PC-3 (cell line): ENCODE data around the gene MAPK1. TPM values are rescaled to one million over a fixed set of nuclear protein-coding genes. Genes with fewer than 3 reads are reported as not detected.
"Not testable (repeated sequence)": the region's sequence is repeated elsewhere in the genome, so short reads cannot be mapped to it uniquely, and the experiment has no call there.

Experiments used
- ATAC-seq: fragments of 200-7000 bp; cut with Tn5 transposase; 2 replicates; pipeline ENCODE4 v1.9.1; 2020; ENCODE audit warnings: mild to moderate bottlenecking, moderate library complexity
- BruUV-seq: library from RNA; stranded (reverse); fragments of 400-500 nt; replicated peaks from 2 replicates; lab custom pipeline; 2021; lab: Mats Ljungman, UMichigan
- CTCF ChIA-PET: fragments of 300-600 bp; sonication (Branson Sonifier 250); formaldehyde crosslinking; loops from one replicate; lab custom pipeline; 2022; ENCODE audit warnings: antibody characterized with exemption; lab: Charles Lee
- POLR2A ChIA-PET: fragments of 300-600 bp; sonication (Branson Sonifier 250); formaldehyde crosslinking; loops from one replicate; lab custom pipeline; 2022; ENCODE audit warnings: antibody characterized with exemption; ENCODE audit not compliant: unreplicated experiment; lab: Charles Lee
- DNase-seq: peaks from one replicate; pipeline ENCODE4 v3.0.0-alpha.2; 2015
- H2AFZ ChIP-seq: fragments of 300-600 bp; sonication (generic); 2 replicates; pipeline ENCODE4 v1.6.0; 2016; ENCODE audit warnings: antibody characterized with exemption, low read length
- H3F3A ChIP-seq: fragments of 300-600 bp; sonication (generic); one replicate; pipeline ENCODE4 v1.6.0; 2017; ENCODE audit warnings: antibody characterized with exemption, low read length, control low read depth, mild to moderate bottlenecking; ENCODE audit not compliant: unreplicated experiment
- H3K27ac ChIP-seq: fragments of 300-600 bp; sonication (generic); 2 replicates; pipeline ENCODE4 v1.5.1; 2016; ENCODE audit warnings: mild to moderate bottlenecking, low read length
- H3K27me3 ChIP-seq: fragments of 300-600 bp; sonication (generic); 2 replicates; pipeline ENCODE4 v1.6.1; 2016; ENCODE audit warnings: low read length, mixed read lengths
- H3K36me3 ChIP-seq: fragments of 300-600 bp; sonication (generic); 2 replicates; pipeline ENCODE4 v1.6.1; 2016; ENCODE audit warnings: low read depth, mixed run types, low read length, mixed read lengths
- H3K4me1 ChIP-seq: fragments of 300-600 bp; sonication (generic); 2 replicates; pipeline ENCODE4 v1.5.1; 2016; ENCODE audit warnings: low read length; ENCODE audit not compliant: insufficient read depth
- H3K4me2 ChIP-seq: fragments of 300-600 bp; sonication (generic); 2 replicates; pipeline ENCODE4 v1.6.0; 2016; ENCODE audit warnings: low read length
- H3K4me3 ChIP-seq: fragments of 300-600 bp; sonication (generic); 2 replicates; pipeline ENCODE4 v1.5.1; 2016; ENCODE audit warnings: mild to moderate bottlenecking, low read length, mixed read lengths
- H3K79me2 ChIP-seq: fragments of 300-600 bp; sonication (generic); 2 replicates; pipeline ENCODE4 v1.6.1; 2017; ENCODE audit warnings: low read length, mixed read lengths
- H3K9ac ChIP-seq: fragments of 300-600 bp; sonication (generic); 2 replicates; pipeline ENCODE4 v1.6.0; 2016; ENCODE audit warnings: mild to moderate bottlenecking, low read length
- H3K9me2 ChIP-seq: fragments of 300-600 bp; sonication (generic); replicated peaks from 2 replicates; pipeline ENCODE4 v1.6.1; 2016; ENCODE audit warnings: mixed run types, low read length, mixed read lengths
- H3K9me3 ChIP-seq: fragments of 300-600 bp; sonication (generic); 2 replicates; pipeline ENCODE4 v1.6.1; 2016; ENCODE audit warnings: low read length, mixed read lengths
- H4K20me1 ChIP-seq: fragments of 300-600 bp; sonication (generic); 2 replicates; pipeline ENCODE4 v1.6.1; 2016; ENCODE audit warnings: low read length, mixed read lengths
- EZH2 ChIP-seq: fragments of 300-600 bp; sonication (generic); IDR thresholded peaks from one replicate; pipeline ENCODE4 v1.6.1; 2017; ENCODE audit warnings: antibody characterized with exemption, mild to moderate bottlenecking, low read length; ENCODE audit not compliant: unreplicated experiment
- EZH2phosphoT487 ChIP-seq: fragments of 300-600 bp; sonication (generic); IDR thresholded peaks from 2 replicates; pipeline ENCODE4 v1.6.1; 2018; ENCODE audit warnings: mild to moderate bottlenecking, antibody characterized with exemption, low read length, borderline replicate concordance
- intact Hi-C: fragments of 100-400 bp; cut with micrococcal nuclease; formaldehyde crosslinking; loops from 2 replicates; pipeline ENCODE4 v1.9.0; 2023
- total RNA-seq: library from RNA; depleted of rRNA; stranded (reverse); fragments of >200 nt; gene quantifications from 2 replicates; pipeline ENCODE4 v1.2.3, GENCODE V29; 2014
- TF ChIP-seq, protein P1 (sequence below): fragments of 300-600 bp; sonication (generic); conservative IDR thresholded peaks from 2 replicates; pipeline ENCODE4 v1.5.1; 2017; ENCODE audit warnings: antibody characterized with exemption, low read depth, mild to moderate bottlenecking, low read length

MAPK1 gene
- total RNA-seq, 1 experiment from 2014 or later = 25.1 TPM

DNA sequence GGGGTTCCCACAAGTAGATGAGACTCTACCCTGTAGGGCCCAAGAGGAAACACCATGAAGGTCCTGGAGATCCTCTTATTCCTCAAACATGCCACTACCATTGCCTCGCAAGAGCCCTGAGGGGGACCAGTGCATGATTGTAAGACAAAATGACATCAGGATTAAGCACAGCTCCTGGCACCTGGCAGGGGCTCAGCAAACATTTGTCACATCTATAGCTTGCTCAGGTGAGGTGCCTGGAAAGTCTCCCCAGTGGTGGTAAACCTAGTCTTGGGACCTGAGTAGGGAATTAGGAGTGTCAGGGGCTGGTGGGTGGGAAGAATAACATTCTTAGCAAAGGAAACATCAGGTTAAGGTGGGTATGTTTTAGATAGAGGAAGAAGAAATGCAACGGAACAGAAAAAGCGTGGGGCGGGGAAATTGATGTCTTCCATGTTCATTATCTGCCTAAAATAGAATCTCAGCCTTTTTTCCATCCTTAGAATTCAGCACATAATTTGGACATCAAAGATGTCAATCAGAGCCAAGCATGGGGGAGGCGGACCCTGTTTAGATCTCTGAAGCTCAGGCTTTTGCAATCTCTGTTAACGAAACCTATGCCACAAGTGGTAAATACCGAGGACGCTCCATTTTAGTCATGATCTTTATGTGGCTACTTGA is 132.8 kb downstream of the MAPK1 start:
- no peak for TF ChIP-seq EZH2
- TF ChIP-seq, protein P1, sequence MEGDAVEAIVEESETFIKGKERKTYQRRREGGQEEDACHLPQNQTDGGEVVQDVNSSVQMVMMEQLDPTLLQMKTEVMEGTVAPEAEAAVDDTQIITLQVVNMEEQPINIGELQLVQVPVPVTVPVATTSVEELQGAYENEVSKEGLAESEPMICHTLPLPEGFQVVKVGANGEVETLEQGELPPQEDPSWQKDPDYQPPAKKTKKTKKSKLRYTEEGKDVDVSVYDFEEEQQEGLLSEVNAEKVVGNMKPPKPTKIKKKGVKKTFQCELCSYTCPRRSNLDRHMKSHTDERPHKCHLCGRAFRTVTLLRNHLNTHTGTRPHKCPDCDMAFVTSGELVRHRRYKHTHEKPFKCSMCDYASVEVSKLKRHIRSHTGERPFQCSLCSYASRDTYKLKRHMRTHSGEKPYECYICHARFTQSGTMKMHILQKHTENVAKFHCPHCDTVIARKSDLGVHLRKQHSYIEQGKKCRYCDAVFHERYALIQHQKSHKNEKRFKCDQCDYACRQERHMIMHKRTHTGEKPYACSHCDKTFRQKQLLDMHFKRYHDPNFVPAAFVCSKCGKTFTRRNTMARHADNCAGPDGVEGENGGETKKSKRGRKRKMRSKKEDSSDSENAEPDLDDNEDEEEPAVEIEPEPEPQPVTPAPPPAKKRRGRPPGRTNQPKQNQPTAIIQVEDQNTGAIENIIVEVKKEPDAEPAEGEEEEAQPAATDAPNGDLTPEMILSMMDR = no peak
- TF ChIP-seq EZH2phosphoT487 = no peak
- H3K9me3 ChIP-seq = no peaks in the 10 kb centered on the region
- no peaks in the 10 kb centered on the region for H3F3A ChIP-seq
- H3K27ac ChIP-seq = no peak overlapping the region
- no peaks in the 10 kb centered on the region for H4K20me1 ChIP-seq
- H3K9ac ChIP-seq = no peak overlapping the region
- no peaks in the 10 kb centered on the region for H3K79me2 ChIP-seq
- H3K4me2 ChIP-seq = peak overlapping the region; percentile 96
- no peak for ATAC-seq
- BruUV-seq = TSS peak; percentile 60
- H3K4me3 ChIP-seq = peak overlapping the region; percentile 79
- intact Hi-C loops = no loop called here
- no peaks in the 10 kb centered on the region for H3K4me1 ChIP-seq
- peak overlapping the region; percentile 98 for H2AFZ ChIP-seq
- DNase-seq = no peak
- H3K27me3 ChIP-seq = no peaks in the 10 kb centered on the region
- POLR2A ChIA-PET = no interaction called here
- H3K36me3 ChIP-seq = no peaks in the 10 kb centered on the region
- H3K9me2 ChIP-seq = no peaks in the 10 kb centered on the region
- CTCF ChIA-PET = no interaction called here

DNA sequence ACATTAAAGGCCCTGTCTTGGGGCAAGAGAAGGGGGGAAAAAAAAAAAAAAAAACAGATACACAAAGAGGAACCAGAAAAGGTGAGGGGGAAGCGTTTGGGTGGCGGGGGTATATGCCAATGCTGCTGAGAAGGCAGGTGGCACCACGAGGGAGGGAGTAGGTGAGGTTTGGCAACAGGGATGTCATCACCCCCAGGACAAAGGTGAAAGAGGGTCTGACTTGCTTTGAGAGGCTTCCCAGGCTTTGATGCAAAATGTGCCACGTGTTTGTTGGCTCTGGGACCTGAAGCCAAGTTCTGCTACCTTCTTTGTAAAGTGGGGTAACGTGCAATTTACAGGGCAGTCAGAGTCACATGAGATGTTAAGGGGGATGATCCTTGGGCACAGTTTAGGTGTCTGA is 135.9 kb downstream of the MAPK1 start:
- Histone ChIP-seq H3K4me3 (no peak overlapping the region), H3K36me3 (no peaks in the 10 kb centered on the region), H4K20me1 (no peaks in the 10 kb centered on the region), H3K79me2 (no peaks in the 10 kb centered on the region), H3K4me2 (no peak overlapping the region), H3K9me2 (no peaks in the 10 kb centered on the region), H3K27ac (no peak overlapping the region), H3K9ac (no peak overlapping the region), H3K9me3 (no peaks in the 10 kb centered on the region), H3F3A (no peaks in the 10 kb centered on the region), H3K4me1 (no peaks in the 10 kb centered on the region), H2AFZ (no peak overlapping the region), H3K27me3 (no peaks in the 10 kb centered on the region)
- DNase-seq (no peak), ATAC-seq (no peak)
- ChIA-PET POLR2A (no interaction called here), CTCF (no interaction called here)
- intact Hi-C loops = no loop called here
- no TSS peak for BruUV-seq
- no peak for TF ChIP-seq EZH2phosphoT487
- TF ChIP-seq EZH2 = no peak
- TF ChIP-seq, protein P1 = no peak

DNA sequence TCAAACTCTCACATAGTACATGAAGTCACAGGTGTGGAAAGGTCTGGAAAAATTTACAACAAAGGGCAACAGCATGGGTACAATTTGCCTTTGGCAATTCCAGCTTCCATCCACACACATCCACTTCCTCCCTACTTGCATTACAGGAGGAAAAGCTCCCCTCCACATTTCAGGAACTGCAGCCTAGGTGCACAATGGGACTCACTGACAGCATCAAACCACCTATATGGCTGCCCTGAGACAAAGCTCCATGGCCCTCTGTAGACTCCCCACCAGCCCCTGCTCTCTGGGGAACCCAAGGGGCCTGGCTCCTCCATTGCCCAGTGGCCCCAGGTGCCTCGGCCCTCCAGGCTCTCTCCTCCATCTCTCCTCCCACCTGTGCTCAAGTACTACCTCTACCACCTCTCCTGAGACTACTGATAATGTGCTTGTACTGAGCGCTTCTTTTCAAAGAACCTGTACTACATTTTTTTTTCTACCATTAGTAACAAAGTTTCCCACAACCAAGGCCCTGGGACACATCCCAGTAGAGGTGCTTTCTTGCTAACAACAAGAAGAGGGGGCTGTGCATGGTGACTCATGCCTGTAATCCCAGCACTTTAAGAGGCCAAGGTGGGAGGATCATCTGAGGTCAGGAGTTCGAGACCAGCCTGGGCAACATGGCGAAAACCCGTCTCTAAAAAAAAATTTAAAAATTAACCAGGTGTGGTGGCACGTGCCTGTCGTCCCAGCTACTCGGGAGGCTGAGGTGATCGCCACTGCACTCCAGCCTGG is 136.7 kb downstream of the MAPK1 start:
- H4K20me1 ChIP-seq = no peaks in the 10 kb centered on the region
- no peak for DNase-seq
- no peaks in the 10 kb centered on the region for H3K27me3 ChIP-seq
- no peak overlapping the region for H2AFZ ChIP-seq
- no peaks in the 10 kb centered on the region for H3K79me2 ChIP-seq
- no peaks in the 10 kb centered on the region for H3K9me2 ChIP-seq
- no peak overlapping the region for H3K4me2 ChIP-seq
- BruUV-seq = no TSS peak
- H3K4me1 ChIP-seq = no peaks in the 10 kb centered on the region
- ATAC-seq = no peak
- H3F3A ChIP-seq = no peaks in the 10 kb centered on the region
- no peak for TF ChIP-seq EZH2phosphoT487
- no peak for TF ChIP-seq EZH2
- TF ChIP-seq, protein P1 = no peak
- H3K9me3 ChIP-seq = no peaks in the 10 kb centered on the region
- H3K27ac ChIP-seq = no peak overlapping the region
- POLR2A ChIA-PET = no interaction called here
- H3K36me3 ChIP-seq = no peaks in the 10 kb centered on the region
- H3K9ac ChIP-seq = no peak overlapping the region
- CTCF ChIA-PET = no interaction called here
- H3K4me3 ChIP-seq = no peak overlapping the region
- intact Hi-C loops = no loop called here

DNA sequence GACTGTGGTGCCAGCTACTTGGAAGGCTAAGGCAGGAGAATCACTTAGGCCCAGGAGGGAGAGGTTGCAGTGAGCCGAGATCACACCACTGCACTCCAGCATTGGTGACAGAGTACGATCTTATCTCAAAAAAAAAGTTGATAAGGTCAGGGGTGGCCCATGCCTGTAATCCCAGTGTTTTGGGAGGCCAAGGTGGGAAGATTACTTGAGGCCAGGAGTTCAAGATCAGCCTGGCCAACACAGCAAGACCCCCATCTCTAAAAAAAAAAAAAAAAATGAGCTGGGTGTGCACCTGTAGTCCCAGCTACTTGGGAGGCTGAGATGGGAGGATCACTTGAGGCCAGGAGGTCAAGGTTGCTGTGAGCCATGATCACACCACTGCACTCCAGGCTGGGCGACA is 138.3 kb downstream of the MAPK1 start:
- H3K79me2 ChIP-seq, H3K4me2 ChIP-seq, CTCF ChIA-PET, H3K4me1 ChIP-seq, H4K20me1 ChIP-seq, BruUV-seq, ATAC-seq, H3K4me3 ChIP-seq, intact Hi-C loops, H3K9me3 ChIP-seq, H3F3A ChIP-seq, H3K27ac ChIP-seq, H3K9ac ChIP-seq, POLR2A ChIA-PET, H3K9me2 ChIP-seq, H2AFZ ChIP-seq, DNase-seq, H3K36me3 ChIP-seq, H3K27me3 ChIP-seq: not testable (repeated sequence)
